Prostate gland (tissue), 2 donors: ENCODE measurements around the gene KIF18B.

Source experiments
- POLR2A ChIP-seq: fragments of 450-650 bp; IDR thresholded peaks from one replicate; pipeline ENCODE4 v1.6.1; 2016; ENCODE audit warnings: antibody characterized with exemption, mild to moderate bottlenecking
- TF ChIP-seq, protein P1 (sequence below), 4 experiments: fragments of 200-600 bp in 2 of 4; fragments of 450-650 bp in 2 of 4; sonication (generic) in 2 of 4; IDR thresholded peaks; 1 replicate in 3 of 4; 2 replicates in 1 of 4; pipeline ENCODE4 v1.5.1; 2016 to 2019; ENCODE audit warnings: antibody characterized with exemption in 4 of 4, mild to moderate bottlenecking in 2 of 4, moderate library complexity in 2 of 4

DNA sequence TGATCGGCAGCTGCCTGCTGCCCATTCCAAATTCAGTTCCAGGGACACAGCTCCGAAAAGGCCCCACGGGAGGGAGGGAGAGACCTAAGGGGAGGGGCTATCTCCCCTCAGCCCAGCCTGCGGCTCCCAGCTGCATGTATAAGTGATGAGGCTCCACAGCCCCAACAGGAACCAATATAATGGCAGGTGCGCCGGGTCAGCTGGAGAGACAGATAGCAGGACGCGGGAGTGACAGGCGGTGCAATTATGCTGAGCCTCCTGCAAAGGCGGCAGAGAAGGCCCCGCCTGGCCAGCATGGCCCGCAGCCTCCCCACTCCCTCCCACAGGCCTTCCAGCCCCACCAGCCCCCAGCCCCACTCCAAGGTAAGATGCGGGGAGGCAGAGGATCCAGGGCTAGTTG is 28.6 kb upstream of the KIF18B start:
- TF ChIP-seq POLR2A = no peak
- TF ChIP-seq, protein P1, sequence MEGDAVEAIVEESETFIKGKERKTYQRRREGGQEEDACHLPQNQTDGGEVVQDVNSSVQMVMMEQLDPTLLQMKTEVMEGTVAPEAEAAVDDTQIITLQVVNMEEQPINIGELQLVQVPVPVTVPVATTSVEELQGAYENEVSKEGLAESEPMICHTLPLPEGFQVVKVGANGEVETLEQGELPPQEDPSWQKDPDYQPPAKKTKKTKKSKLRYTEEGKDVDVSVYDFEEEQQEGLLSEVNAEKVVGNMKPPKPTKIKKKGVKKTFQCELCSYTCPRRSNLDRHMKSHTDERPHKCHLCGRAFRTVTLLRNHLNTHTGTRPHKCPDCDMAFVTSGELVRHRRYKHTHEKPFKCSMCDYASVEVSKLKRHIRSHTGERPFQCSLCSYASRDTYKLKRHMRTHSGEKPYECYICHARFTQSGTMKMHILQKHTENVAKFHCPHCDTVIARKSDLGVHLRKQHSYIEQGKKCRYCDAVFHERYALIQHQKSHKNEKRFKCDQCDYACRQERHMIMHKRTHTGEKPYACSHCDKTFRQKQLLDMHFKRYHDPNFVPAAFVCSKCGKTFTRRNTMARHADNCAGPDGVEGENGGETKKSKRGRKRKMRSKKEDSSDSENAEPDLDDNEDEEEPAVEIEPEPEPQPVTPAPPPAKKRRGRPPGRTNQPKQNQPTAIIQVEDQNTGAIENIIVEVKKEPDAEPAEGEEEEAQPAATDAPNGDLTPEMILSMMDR (IDR thresholded peaks at IDR 0.05) = no peak
